IMR-90 (cell line): ENCODE measurements around the gene ANK2.

Source experiments
- BHLHE40 ChIP-seq: fragments of 150-350 bp; IDR thresholded peaks from 2 replicates; pipeline ENCODE4 v1.6.1; 2016; ENCODE audit warnings: mild to moderate bottlenecking, low read depth, low read length
- CTCF ChIP-seq: conservative IDR thresholded peaks from 2 replicates; pipeline ENCODE4 v1.5.1; 2012; ENCODE audit warnings: mild to moderate bottlenecking, low read depth, low read length, improper control_type of control experiment
- ELK1 ChIP-seq: fragments of 150-350 bp; IDR thresholded peaks from 2 replicates; pipeline ENCODE4 v1.6.1; 2016; ENCODE audit warnings: low read depth, mild to moderate bottlenecking, low read length, moderate library complexity, borderline replicate concordance
- MAFK ChIP-seq: IDR thresholded peaks from 2 replicates; pipeline ENCODE4 v1.6.1; 2012; ENCODE audit warnings: low read depth, low read length, improper control_type of control experiment
- MXI1 ChIP-seq: IDR thresholded peaks from 2 replicates; pipeline ENCODE4 v1.6.1; 2012; ENCODE audit warnings: low read depth, mild to moderate bottlenecking, low read length, moderate library complexity, borderline replicate concordance
- POLR2A ChIP-seq: IDR thresholded peaks from 2 replicates; pipeline ENCODE4 v1.6.1; 2012; ENCODE audit warnings: mild to moderate bottlenecking, low read depth, low read length
- USF2 ChIP-seq: fragments of 150-350 bp; IDR thresholded peaks from 2 replicates; pipeline ENCODE4 v1.6.1; 2017; ENCODE audit warnings: mild to moderate bottlenecking, antibody characterized with exemption, low read length, low read depth

- TF ChIP-seq MAFK (no peak), USF2 (no peak), MXI1 (no peak), POLR2A (no peak), CTCF (no peak), BHLHE40 (no peak), ELK1 (no peak)
These were observed 59.8 kb downstream of the ANK2 start for GRCh38 chr4:113109106-113109718.
